Hepatocyte (in vitro differentiated cells): Measurements from ENCODE around the gene FBXL7.

Experiments
- CTCF ChIP-seq: fragments of 200-600 bp; sonication (generic); IDR thresholded peaks from 2 replicates; pipeline ENCODE4 v1.5.1; 2016; ENCODE audit warnings: antibody characterized with exemption, mild to moderate bottlenecking; ENCODE audit not compliant: poor library complexity
- EZH2 ChIP-seq: fragments of 200-600 bp; sonication (generic); IDR thresholded peaks from 2 replicates; pipeline ENCODE4 v1.6.1; 2016; ENCODE audit warnings: antibody characterized with exemption, mild to moderate bottlenecking, borderline replicate concordance

- TF ChIP-seq EZH2 (no peak), CTCF (no peak)
Measured at GRCh38 chr5:15720515-15720914, 220.5 kb downstream of the FBXL7 start.
